Mesenchymal stem cell (in vitro differentiated cells and primary cell): ENCODE measurements around the gene SLC15A1.

Source experiments
- DNase-seq: peaks from one replicate; pipeline ENCODE4 v3.0.0-alpha.2; 2013
- H2AFZ ChIP-seq: one replicate; pipeline ENCODE4 v1.6.1; 2013; ENCODE audit warnings: low read depth, mild to moderate bottlenecking, control low read depth, inconsistent platforms, low read length, moderate library complexity
- H2AK5ac ChIP-seq: 2 replicates; pipeline ENCODE4 v1.6.1; 2013; ENCODE audit warnings: low read length, moderate library complexity, mild to moderate bottlenecking, inconsistent platforms; ENCODE audit not compliant: severe bottlenecking
- H2BK120ac ChIP-seq: one replicate; pipeline ENCODE4 v1.6.1; 2013; ENCODE audit warnings: low read depth, mild to moderate bottlenecking, inconsistent platforms, low read length, moderate library complexity
- H2BK12ac ChIP-seq, 2 experiments: one replicate each; pipeline ENCODE4 v1.6.1; 2013; ENCODE audit warnings: inconsistent platforms in 2 of 2, low read length in 2 of 2, mild to moderate bottlenecking in 2 of 2, moderate library complexity in 2 of 2, control low read depth in 1 of 2
- H2BK15ac ChIP-seq: one replicate; pipeline ENCODE4 v1.6.1; 2013; ENCODE audit warnings: mild to moderate bottlenecking, low read depth, inconsistent platforms; ENCODE audit not compliant: poor library complexity, severe bottlenecking
- H2BK5ac ChIP-seq: 2 replicates; pipeline ENCODE4 v1.6.1; 2013; ENCODE audit warnings: low read depth, mild to moderate bottlenecking, low read length, control low read depth, inconsistent platforms; ENCODE audit not compliant: poor library complexity, severe bottlenecking
- H3K14ac ChIP-seq, 2 experiments: one replicate each; pipeline ENCODE4 v1.6.1; 2013; ENCODE audit warnings: inconsistent platforms in 2 of 2, low read length in 2 of 2, control low read depth in 1 of 2, mild to moderate bottlenecking in 1 of 2, moderate library complexity in 1 of 2
- H3K18ac ChIP-seq, 2 experiments: one replicate each; pipeline ENCODE4 v1.6.1; 2013; ENCODE audit warnings: inconsistent platforms in 2 of 2, low read length in 2 of 2, control low read depth in 1 of 2, low read depth in 1 of 2, mild to moderate bottlenecking in 1 of 2
- H3K23ac ChIP-seq, 2 experiments: one replicate each; pipeline ENCODE4 v1.6.1; 2013; ENCODE audit warnings: inconsistent platforms in 2 of 2, low read length in 2 of 2, mild to moderate bottlenecking in 2 of 2, moderate library complexity in 2 of 2, control low read depth in 1 of 2
- H3K27ac ChIP-seq: 2 replicates; pipeline ENCODE4 v1.5.1; 2013; ENCODE audit warnings: mild to moderate bottlenecking, moderate library complexity, low read length, control low read depth, inconsistent platforms; ENCODE audit not compliant: poor library complexity, severe bottlenecking
- H3K27me3 ChIP-seq, 2 experiments: 2 replicates each; pipeline versions ENCODE4 v1.6.1 to v1.7.0; 2013; ENCODE audit warnings: low read length in 2 of 2, mild to moderate bottlenecking in 2 of 2, moderate library complexity in 2 of 2, control low read depth in 1 of 2, inconsistent platforms in 1 of 2; ENCODE audit not compliant: control insufficient read depth in 1 of 2, insufficient read depth in 1 of 2
- H3K36me3 ChIP-seq, 2 experiments: 2 replicates each; pipeline versions ENCODE4 v1.6.1 to v1.7.0; 2013; ENCODE audit warnings: low read length in 2 of 2, control low read depth in 1 of 2, inconsistent platforms in 1 of 2, low read depth in 1 of 2, mild to moderate bottlenecking in 1 of 2; ENCODE audit not compliant: insufficient read depth in 2 of 2, control insufficient read depth in 1 of 2
- H3K4ac ChIP-seq, 2 experiments: one replicate each; pipeline ENCODE4 v1.6.1; 2013; ENCODE audit warnings: inconsistent platforms in 2 of 2, low read length in 2 of 2, mild to moderate bottlenecking in 2 of 2, moderate library complexity in 2 of 2, control low read depth in 1 of 2, low read depth in 1 of 2
- H3K4me1 ChIP-seq: 2 replicates; pipeline ENCODE4 v1.6.1; 2013; ENCODE audit warnings: low read depth, low read length, control low read depth; ENCODE audit not compliant: control insufficient read depth, insufficient read depth
- H3K4me2 ChIP-seq: 2 replicates; pipeline ENCODE4 v1.6.1; 2013; ENCODE audit warnings: low read length, mild to moderate bottlenecking, inconsistent platforms; ENCODE audit not compliant: poor library complexity, severe bottlenecking
- H3K4me3 ChIP-seq, 2 experiments: 2 replicates each; pipeline versions ENCODE4 v1.5.1 to v1.7.0; 2013; ENCODE audit warnings: low read length in 2 of 2, mild to moderate bottlenecking in 2 of 2, control low read depth in 1 of 2, low read depth in 1 of 2; ENCODE audit not compliant: insufficient read depth in 1 of 2
- H3K79me1 ChIP-seq: replicated peaks from 2 replicates; pipeline ENCODE4 v1.6.1; 2013; ENCODE audit warnings: mild to moderate bottlenecking, control low read depth, low read length, inconsistent platforms; ENCODE audit not compliant: poor library complexity, severe bottlenecking
- H3K9ac ChIP-seq: 2 replicates; pipeline ENCODE4 v1.7.0; 2013; ENCODE audit warnings: mild to moderate bottlenecking, low read length, moderate library complexity
- H3K9me3 ChIP-seq: 2 replicates; pipeline ENCODE4 v1.7.0; 2013; ENCODE audit warnings: mild to moderate bottlenecking, low read length; ENCODE audit not compliant: control insufficient read depth
- H4K8ac ChIP-seq: one replicate; pipeline ENCODE4 v1.6.1; 2013; ENCODE audit warnings: inconsistent platforms, mild to moderate bottlenecking, low read length, moderate library complexity
- H4K91ac ChIP-seq: one replicate; pipeline ENCODE4 v1.6.1; 2013; ENCODE audit warnings: mild to moderate bottlenecking, low read length, inconsistent platforms
- WGBS: methylation state at CpG from one replicate; pipeline ENCODE4 v1.1.7; 2013; ENCODE audit warnings: mixed read lengths; 5-methylcytosine and 5-hydroxymethylcytosine counted together

SLC15A1 gene

DNA sequence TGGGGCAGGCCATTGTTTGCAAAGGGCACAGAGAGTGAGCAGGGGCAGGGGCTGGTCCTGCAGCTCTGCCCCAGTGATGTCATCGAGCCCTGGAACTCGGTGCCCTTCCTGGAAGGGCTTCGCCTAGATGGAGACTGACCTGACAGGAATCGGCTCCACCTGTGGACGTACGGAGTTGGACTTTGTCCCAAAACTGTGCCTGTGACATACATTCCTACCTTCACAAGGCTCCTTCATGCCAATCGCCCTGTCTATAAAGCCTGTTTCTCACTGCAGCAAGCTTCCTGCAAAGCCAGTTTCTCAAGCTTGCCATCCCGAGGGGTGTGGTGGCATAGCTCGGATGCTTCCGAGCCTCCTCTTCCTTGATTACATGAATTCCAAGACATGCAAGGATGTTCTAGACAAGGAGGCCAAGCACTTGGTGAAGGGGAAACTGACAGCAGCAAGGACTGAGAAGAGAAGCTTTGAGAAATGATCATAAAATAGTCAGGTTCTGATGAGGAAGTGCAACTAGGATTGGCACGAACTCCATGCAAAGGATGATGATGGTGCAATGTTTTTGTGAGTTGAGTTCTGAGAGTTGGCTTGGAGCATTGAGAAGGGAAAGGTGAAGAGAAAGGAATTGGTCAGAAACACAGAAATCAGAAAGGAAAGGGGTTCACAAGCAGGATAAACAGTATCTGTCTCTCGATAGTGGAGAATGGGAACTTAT, 101.9 kb downstream of the SLC15A1 start:
- no peak overlapping the region for H3K4ac ChIP-seq
- no peak overlapping the region for H3K4me2 ChIP-seq
- no peak overlapping the region for H4K8ac ChIP-seq
- H4K91ac ChIP-seq = no peak overlapping the region
- no peak overlapping the region for H3K18ac ChIP-seq
- peak overlapping the region; percentile 63 for H2BK15ac ChIP-seq
- no peak for DNase-seq
- no peak overlapping the region for H2BK120ac ChIP-seq
- H2AFZ ChIP-seq = no peak overlapping the region
- H3K23ac ChIP-seq = no peak overlapping the region
- no peak overlapping the region for H2BK5ac ChIP-seq
- H3K27me3 ChIP-seq = peaks cover 4 to 5% of the 10 kb centered on the region in 2 experiments
- H3K79me1 ChIP-seq = no peaks in the 10 kb centered on the region
- 89% methylated on average over 12 of the region's 12 CpGs for WGBS
- H3K9ac ChIP-seq = no peak overlapping the region
- no peak overlapping the region for H3K14ac ChIP-seq
- H3K9me3 ChIP-seq = no peaks in the 10 kb centered on the region
- no peak overlapping the region for H2AK5ac ChIP-seq
- no peaks in the 10 kb centered on the region for H3K36me3 ChIP-seq
- H2BK12ac ChIP-seq = no peak overlapping the region
- H3K4me1 ChIP-seq = peaks cover 1% of the 10 kb centered on the region
- no peak overlapping the region for H3K4me3 ChIP-seq
- H3K27ac ChIP-seq = no peak overlapping the region

GRCh38 chr13:98649861-98650260, 102.6 kb downstream of the SLC15A1 start:
- Histone ChIP-seq H2BK5ac (no peak overlapping the region), H3K36me3 (no peaks in the 10 kb centered on the region), H2BK120ac (no peak overlapping the region), H3K4me1 (peaks cover 1% of the 10 kb centered on the region), H3K9me3 (no peaks in the 10 kb centered on the region), H3K4ac (no peak overlapping the region), H2AFZ (no peak overlapping the region), H2AK5ac (no peak overlapping the region), H3K23ac (no peak overlapping the region), H3K4me2 (no peak overlapping the region), H3K27me3 (peaks cover 1 to 5% of the 10 kb centered on the region in 2 experiments), H2BK12ac (no peak overlapping the region), H3K14ac (no peak overlapping the region), H2BK15ac (no peak overlapping the region), H4K8ac (no peak overlapping the region), H4K91ac (no peak overlapping the region), H3K9ac (no peak overlapping the region), H3K27ac (no peak overlapping the region), H3K18ac (no peak overlapping the region), H3K79me1 (no peaks in the 10 kb centered on the region), H3K4me3 (no peak overlapping the region)
- 93% methylated on average over 7 of the region's 7 CpGs for WGBS
- DNase-seq = no peak

GRCh38 chr13:98648686-98649085, 103.8 kb downstream of the SLC15A1 start:
- no peak overlapping the region for H3K9ac ChIP-seq
- H3K27me3 ChIP-seq = peaks cover 0 to 5% of the 10 kb centered on the region in 2 experiments
- H3K23ac ChIP-seq = no peak overlapping the region
- no peak overlapping the region for H4K91ac ChIP-seq
- H3K4ac ChIP-seq = no peak overlapping the region
- H3K4me1 ChIP-seq = no peaks in the 10 kb centered on the region
- H3K4me3 ChIP-seq = no peak overlapping the region
- H2BK120ac ChIP-seq = no peak overlapping the region
- H3K27ac ChIP-seq = no peak overlapping the region
- no peak overlapping the region for H4K8ac ChIP-seq
- H2AFZ ChIP-seq = no peak overlapping the region
- H3K4me2 ChIP-seq = no peak overlapping the region
- H3K36me3 ChIP-seq = no peaks in the 10 kb centered on the region
- no peak overlapping the region for H2BK12ac ChIP-seq
- H2AK5ac ChIP-seq = no peak overlapping the region
- no peak overlapping the region for H3K18ac ChIP-seq
- no peak overlapping the region for H2BK15ac ChIP-seq
- no peaks in the 10 kb centered on the region for H3K9me3 ChIP-seq
- no peak overlapping the region for H2BK5ac ChIP-seq
- 92% methylated on average over 2 of the region's 3 CpGs for WGBS
- no peak overlapping the region for H3K14ac ChIP-seq
- H3K79me1 ChIP-seq = no peaks in the 10 kb centered on the region
- DNase-seq = no peak

DNA sequence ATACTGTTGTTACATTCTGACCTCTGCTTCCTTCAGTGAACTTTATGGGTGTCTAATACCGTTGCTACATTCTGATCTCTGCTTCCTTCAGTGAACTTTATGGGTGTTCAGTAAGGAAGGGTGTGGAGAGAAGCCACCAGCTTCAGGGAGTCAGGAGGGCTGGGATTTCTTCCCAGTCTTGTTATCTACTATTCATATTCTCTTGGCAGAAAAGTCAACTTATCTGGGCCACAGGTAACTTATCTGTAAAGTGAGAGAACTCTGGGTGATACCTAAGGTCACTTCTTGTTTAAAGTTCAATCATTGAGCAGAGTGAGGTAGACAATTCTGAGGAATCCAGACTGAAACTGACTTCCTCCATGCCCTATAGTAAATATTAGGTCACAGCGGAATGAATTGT, 104.3 kb downstream of the SLC15A1 start:
- H4K91ac ChIP-seq = no peak overlapping the region
- H2BK12ac ChIP-seq = no peak overlapping the region
- no peak overlapping the region for H3K18ac ChIP-seq
- no peak for DNase-seq
- H2BK120ac ChIP-seq = no peak overlapping the region
- no peaks in the 10 kb centered on the region for H3K4me1 ChIP-seq
- H4K8ac ChIP-seq = no peak overlapping the region
- H3K27ac ChIP-seq = no peak overlapping the region
- no peaks in the 10 kb centered on the region for H3K79me1 ChIP-seq
- no peak overlapping the region for H3K4me2 ChIP-seq
- H3K4me3 ChIP-seq = no peak overlapping the region
- no peak overlapping the region for H3K4ac ChIP-seq
- no peak overlapping the region for H3K14ac ChIP-seq
- no peak overlapping the region for H3K9ac ChIP-seq
- no peaks in the 10 kb centered on the region for H3K36me3 ChIP-seq
- no peak overlapping the region for H2AFZ ChIP-seq
- H2BK15ac ChIP-seq = no peak overlapping the region
- no peak overlapping the region for H3K23ac ChIP-seq
- H2AK5ac ChIP-seq = no peak overlapping the region
- no peaks in the 10 kb centered on the region for H3K9me3 ChIP-seq
- H3K27me3 ChIP-seq = peaks cover 0 to 5% of the 10 kb centered on the region in 2 experiments
- 100% methylated on average over 2 of the region's 2 CpGs for WGBS
- no peak overlapping the region for H2BK5ac ChIP-seq
